Large intestine (tissue), 3 donors: ENCODE measurements around the gene SSH3. TPM values are rescaled to one million over a fixed set of nuclear protein-coding genes. Genes with fewer than 3 reads are reported as not detected.
"Not testable (repeated sequence)": the region's sequence is repeated elsewhere in the genome, so short reads cannot be mapped to it uniquely, and the experiment has no call there.

ENCODE experiments used
- DNase-seq, 2 donors: peaks; one replicate each; pipeline versions ENCODE4 v3.0.0 to v3.0.0-alpha.2; 2013
- H3K27ac ChIP-seq: one replicate; pipeline ENCODE4 v1.5.1; 2013; ENCODE audit warnings: low read length
- H3K27me3 ChIP-seq: 2 replicates; pipeline ENCODE4 v1.6.1; 2013; ENCODE audit warnings: low read length; ENCODE audit not compliant: control insufficient read depth, insufficient read depth
- H3K36me3 ChIP-seq: 2 replicates; pipeline ENCODE4 v1.6.1; 2013; ENCODE audit warnings: low read length; ENCODE audit not compliant: control insufficient read depth, insufficient read depth
- H3K4me1 ChIP-seq: one replicate; pipeline ENCODE4 v1.6.1; 2013; ENCODE audit warnings: low read length; ENCODE audit not compliant: control insufficient read depth, insufficient read depth
- H3K4me3 ChIP-seq: one replicate; pipeline ENCODE4 v1.5.1; 2013; ENCODE audit warnings: low read length
- H3K9me3 ChIP-seq: one replicate; pipeline ENCODE4 v1.6.1; 2013; ENCODE audit warnings: mild to moderate bottlenecking, low read depth, low read length, moderate library complexity; ENCODE audit not compliant: control insufficient read depth
- WGBS: methylation state at CpG from one replicate; pipeline ENCODE4 v1.1.5; 2013; ENCODE audit warnings: low lambda C conversion rate; ENCODE audit not compliant: insufficient coverage; 5-methylcytosine and 5-hydroxymethylcytosine counted together
- polyA plus RNA-seq: library from polyadenylated mRNA; unstranded; fragments of 120-200 nt; gene quantifications from one replicate; pipeline ENCODE4 v1.2.1, GENCODE V29; 2013

The SSH3 gene
- polyA plus RNA-seq, 1 donor: 36.4 TPM

DNA sequence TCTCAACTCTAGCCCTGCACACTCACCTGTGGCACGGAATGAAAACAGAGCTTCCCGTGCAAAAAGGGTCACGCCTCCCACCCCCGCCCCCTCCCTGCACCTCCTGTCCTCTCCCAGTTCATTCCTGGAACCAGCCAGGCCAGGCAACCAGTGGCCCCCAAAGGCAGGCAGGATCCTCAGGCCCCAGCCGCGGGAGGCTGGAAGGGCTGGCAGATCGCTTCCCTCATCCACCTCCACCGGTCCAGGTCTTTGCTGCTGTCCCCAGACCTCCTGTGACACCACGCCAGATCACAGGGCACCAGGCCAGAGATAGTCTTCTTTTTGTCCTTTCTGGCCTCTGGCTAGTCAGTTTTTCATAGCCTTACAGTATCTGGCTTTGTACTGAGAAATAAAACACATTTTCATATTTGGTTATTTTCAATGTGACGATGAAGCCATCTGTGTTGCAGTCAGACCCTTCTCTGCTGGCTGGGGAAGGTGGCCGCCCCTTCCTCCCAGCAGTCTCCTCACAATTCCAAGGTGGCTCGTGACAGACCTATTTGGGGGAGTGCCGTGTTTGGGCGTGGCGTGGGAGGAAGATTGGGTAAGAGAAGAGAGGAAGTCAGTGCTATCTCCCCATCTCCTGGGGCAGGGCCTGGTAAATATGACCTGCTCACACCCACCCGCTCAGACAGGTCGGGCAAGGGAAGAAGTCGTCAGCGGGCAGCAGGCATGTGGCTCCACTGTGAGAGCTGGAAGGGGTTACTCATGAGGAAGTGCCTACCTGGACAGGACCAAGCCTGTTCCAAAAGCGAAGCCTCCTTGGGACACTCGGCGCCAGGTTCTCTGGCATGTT is 9.1 kb downstream of the SSH3 start:
- peaks cover 10% of the 10 kb centered on the region for H3K4me1 ChIP-seq
- 100% methylated on average over 1 of the region's 22 CpGs for WGBS
- peak; percentile 53 to 82 for DNase-seq

GRCh38 chr11:67313125-67313890 is 10.0 kb downstream of the SSH3 start:
- no peak overlapping the region for H3K4me3 ChIP-seq
- H3K27me3 ChIP-seq: no peaks in the 10 kb centered on the region
- H3K27ac ChIP-seq: peak overlapping the region; percentile 77
- WGBS: 80% methylated on average over 1 of the region's 11 CpGs
- H3K36me3 ChIP-seq: peaks cover 28% of the 10 kb centered on the region
- H3K9me3 ChIP-seq: no peaks in the 10 kb centered on the region
- H3K4me1 ChIP-seq: peaks cover 11% of the 10 kb centered on the region
- DNase-seq: no peak

More for the DNA sequence above, 9.1 kb downstream of the SSH3 start:
- Histone ChIP-seq H3K27me3 (no peaks in the 10 kb centered on the region), H3K27ac (peak overlapping the region; percentile 77), H3K9me3 (no peaks in the 10 kb centered on the region), H3K4me3 (no peak overlapping the region), H3K36me3 (peaks cover 37% of the 10 kb centered on the region)

- Histone ChIP-seq H3K4me3 (no peak overlapping the region), H3K4me1 (peaks cover 13% of the 10 kb centered on the region), H3K9me3 (no peaks in the 10 kb centered on the region), H3K36me3 (peaks cover 20% of the 10 kb centered on the region), H3K27me3 (no peaks in the 10 kb centered on the region), H3K27ac (no peak overlapping the region)
- WGBS: no CpG with 5 or more reads among the region's 2 CpGs
- no peak for DNase-seq
Observed at GRCh38 chr11:67314218-67314617, 10.9 kb downstream of the SSH3 start.

DNA sequence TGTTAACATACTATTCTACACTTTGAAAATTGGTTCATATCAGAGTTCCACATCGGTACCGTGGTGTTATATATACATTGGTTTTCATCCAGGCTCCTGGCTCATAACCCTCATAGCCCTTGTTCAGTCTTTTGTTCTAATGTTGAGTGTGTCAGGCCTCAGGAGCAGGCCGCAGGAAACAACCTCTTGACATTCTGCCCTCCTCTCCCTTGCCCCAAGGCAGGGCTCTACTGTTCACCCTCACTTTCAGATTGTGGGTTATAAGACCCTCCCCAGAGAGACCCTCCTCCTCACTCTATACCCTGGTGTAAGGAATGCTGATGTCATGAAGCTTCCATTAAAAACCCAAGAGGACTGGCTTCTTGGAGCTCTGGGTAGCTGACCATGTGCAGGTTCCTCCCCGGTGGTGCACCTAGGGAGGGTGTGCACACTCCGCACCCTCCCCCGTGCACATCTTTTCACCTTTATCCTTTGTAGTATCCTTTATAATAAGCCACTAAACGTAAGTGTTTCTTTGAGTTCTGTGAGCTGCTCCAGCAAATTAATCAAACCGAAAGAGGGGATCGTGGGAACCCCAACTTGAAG is 12.1 kb downstream of the SSH3 start:
- WGBS: 100% methylated on average over 2 of the region's 9 CpGs
- no peak for DNase-seq
- Histone ChIP-seq H3K4me1 (peaks cover 13% of the 10 kb centered on the region), H3K36me3 (peaks cover 8% of the 10 kb centered on the region), H3K9me3 (no peaks in the 10 kb centered on the region), H3K27ac (no peak overlapping the region), H3K4me3 (no peak overlapping the region), H3K27me3 (no peaks in the 10 kb centered on the region)

DNA sequence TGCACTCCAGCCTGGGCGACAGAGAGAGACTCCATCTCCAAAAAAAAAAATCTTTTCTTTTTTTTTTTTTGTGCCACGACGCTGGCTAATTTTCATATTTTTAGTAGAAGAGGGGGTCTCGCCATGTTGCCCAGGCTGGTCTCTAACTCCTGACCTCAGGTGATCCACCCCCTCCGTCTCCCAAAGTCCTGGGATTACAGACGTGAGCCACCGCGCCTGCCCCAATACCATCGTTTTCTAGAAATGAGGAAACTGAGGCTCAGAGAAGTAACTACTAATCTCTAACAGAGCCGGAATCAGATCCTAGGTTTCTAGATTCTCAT is 13.5 kb downstream of the SSH3 start:
- WGBS: 0% methylated on average over 1 of the region's 10 CpGs
- Histone ChIP-seq H3K36me3 (no peaks in the 10 kb centered on the region), H3K4me1 (peaks cover 13% of the 10 kb centered on the region), H3K9me3 (no peaks in the 10 kb centered on the region), H3K27ac (peak overlapping the region; percentile 97), H3K27me3 (no peaks in the 10 kb centered on the region), H3K4me3 (peak overlapping the region; percentile 74)
- DNase-seq: no peak

GRCh38 chr11:67317205-67317887 is 14.0 kb downstream of the SSH3 start:
- peak overlapping the region; percentile 97 for H3K27ac ChIP-seq
- H3K4me3 ChIP-seq: peak overlapping the region; percentile 74
- H3K9me3 ChIP-seq: no peaks in the 10 kb centered on the region
- DNase-seq: peak; percentile 95 to 97
- H3K4me1 ChIP-seq: peaks cover 13% of the 10 kb centered on the region
- WGBS: no CpG with 5 or more reads among the region's 55 CpGs
- no peaks in the 10 kb centered on the region for H3K27me3 ChIP-seq
- no peaks in the 10 kb centered on the region for H3K36me3 ChIP-seq

GRCh38 chr11:67317888-67318555 is 14.7 kb downstream of the SSH3 start:
- Histone ChIP-seq H3K27me3 (no peaks in the 10 kb centered on the region), H3K27ac (no peak overlapping the region), H3K36me3 (no peaks in the 10 kb centered on the region), H3K4me1 (peaks cover 10% of the 10 kb centered on the region), H3K4me3 (peak overlapping the region; percentile 74), H3K9me3 (no peaks in the 10 kb centered on the region)
- no peak for DNase-seq
- no CpG with 5 or more reads among the region's 53 CpGs for WGBS

DNA sequence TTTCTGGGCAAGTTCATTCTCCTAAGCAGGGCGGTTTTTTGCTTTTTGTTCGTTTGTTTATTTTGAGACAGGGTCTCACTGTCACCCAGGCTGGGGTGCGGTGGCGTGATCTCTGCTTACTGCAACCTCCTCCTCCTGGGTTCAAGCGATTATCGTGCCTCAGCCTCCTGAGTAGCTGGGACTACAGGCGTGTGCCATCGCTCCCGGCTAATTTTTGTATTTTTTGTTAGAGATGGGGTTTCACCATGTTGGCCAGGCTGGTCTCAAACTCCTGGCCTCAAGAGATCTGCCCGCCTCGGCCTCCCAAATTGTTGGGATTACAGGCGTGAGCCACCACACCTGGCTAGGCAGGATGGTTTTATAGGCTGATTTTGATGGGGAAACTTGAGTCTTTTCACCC is 15.5 kb downstream of the SSH3 start:
- H3K27ac ChIP-seq, H3K4me3 ChIP-seq, H3K27me3 ChIP-seq, DNase-seq, H3K36me3 ChIP-seq, H3K4me1 ChIP-seq, H3K9me3 ChIP-seq: not testable (repeated sequence)
- 60% methylated on average over 1 of the region's 12 CpGs for WGBS

DNA sequence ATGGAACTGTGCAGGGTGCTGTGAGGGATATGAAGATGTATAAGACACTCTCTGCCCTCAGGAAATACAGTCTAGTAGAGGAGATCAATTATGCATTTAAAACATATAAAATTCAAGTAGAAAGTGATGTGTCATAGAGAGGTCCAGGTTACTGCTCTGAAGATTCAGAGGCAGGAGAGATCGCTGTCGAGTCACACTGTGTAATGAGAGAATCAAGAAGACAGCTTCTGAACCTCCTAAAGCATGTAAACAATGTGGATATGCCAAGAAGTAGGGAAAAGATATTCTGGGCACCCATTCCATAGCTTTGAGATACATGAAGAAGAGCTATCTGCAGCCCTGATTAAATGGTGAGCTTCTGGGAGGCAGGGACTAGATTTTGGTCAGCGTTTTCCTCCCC is 16.7 kb downstream of the SSH3 start:
- Histone ChIP-seq H3K4me1 (peaks cover 7% of the 10 kb centered on the region), H3K27me3 (no peaks in the 10 kb centered on the region), H3K4me3 (no peak overlapping the region), H3K27ac (no peak overlapping the region), H3K36me3 (no peaks in the 10 kb centered on the region), H3K9me3 (no peaks in the 10 kb centered on the region)
- DNase-seq: no peak
- WGBS: no CpG with 5 or more reads among the region's 3 CpGs

- Histone ChIP-seq H3K9me3 (no peaks in the 10 kb centered on the region), H3K4me3 (no peak overlapping the region)
- WGBS: no CpG with 5 or more reads among the region's 2 CpGs
Observed at GRCh38 chr11:67320691-67321090, 17.4 kb downstream of the SSH3 start.

More at GRCh38 chr11:67320691-67321090, 17.4 kb downstream of the SSH3 start:
- Histone ChIP-seq H3K4me1 (peaks cover 7% of the 10 kb centered on the region), H3K36me3 (no peaks in the 10 kb centered on the region), H3K27me3 (no peaks in the 10 kb centered on the region), H3K27ac (no peak overlapping the region)
- no peak for DNase-seq
